ENCODE measurements around the gene SCGB3A2. TPM values are rescaled to one million over a fixed set of nuclear protein-coding genes. Genes with fewer than 3 reads are reported as not detected.

The SCGB3A2 gene
- total and polyA plus RNA-seq, 2 donors (not counting 1 experiment from before 2014, with no cell fraction given) = not detected

GRCh38 chr5:147892696-147893296 is 14.3 kb downstream of the SCGB3A2 start:
- Mint-ChIP-seq H3K27ac (no peak overlapping the region), H3K27me3 (peaks cover 3% of the 10 kb centered on the region), H3K9me3 (ENCODE audit: insufficient read depth) (no peaks in the 10 kb centered on the region), H3K4me1 (no peaks in the 10 kb centered on the region), H3K4me3 (no peak overlapping the region)
- H3K79me2 ChIP-seq (ENCODE audit: control insufficient read depth, insufficient read depth, low read length) = no peaks in the 10 kb centered on the region
- H3K9me3 ChIP-seq (ENCODE audit: control extremely low read depth in 1 of 3, control insufficient read depth in 2 of 3, insufficient read depth in 1 of 3, low read length in 2 of 3) = no peaks in the 10 kb centered on the region
- no peak overlapping the region for H3K27ac ChIP-seq (ENCODE audit: low read length in 2 of 2)
- no peak overlapping the region for H3K9ac ChIP-seq (ENCODE audit: low read length)
- H2AFZ ChIP-seq (ENCODE audit: insufficient read depth, low read depth, low read length, poor library complexity, severe bottlenecking) = no peak overlapping the region
- WGBS (ENCODE audit: insufficient coverage) = 50% methylated on average over 1 of the region's 3 CpGs
- no peaks in the 10 kb centered on the region for H4K20me1 ChIP-seq (ENCODE audit: control insufficient read depth, insufficient read depth, low read length, poor library complexity, severe bottlenecking)
- ATAC-seq (ENCODE audit: low read depth) = no peak
- ChIA-PET POLR2A (no interaction called here), CTCF (no interaction called here)
- intact Hi-C loops (cut with micrococcal nuclease) = no loop called here
- no peak for DNase-seq
- H3K4me2 ChIP-seq (replicated peaks; ENCODE audit: low read depth, low read length, poor library complexity, severe bottlenecking) = no peak overlapping the region
- peaks cover 0 to 2% (median 0%) of the 10 kb centered on the region in 4 experiments for H3K27me3 ChIP-seq (replicated peaks in 1 of 4; ENCODE audit: control extremely low read depth in 1 of 4, control insufficient read depth in 3 of 4, insufficient read depth in 4 of 4, low read length in 3 of 4)
- no peaks in the 10 kb centered on the region for H3K4me1 ChIP-seq (ENCODE audit: control insufficient read depth in 2 of 2, insufficient read depth in 2 of 2, low read length in 2 of 2)
- no peaks in the 10 kb centered on the region for H3K36me3 ChIP-seq (replicated peaks in 1 of 2; ENCODE audit: control extremely low read depth in 1 of 2, control insufficient read depth in 1 of 2, extremely low read depth in 1 of 2, insufficient read depth in 2 of 2, low read length in 1 of 2)
- H3K4me3 ChIP-seq (ENCODE audit: control extremely low read depth in 1 of 5, extremely low read depth in 1 of 5, insufficient read depth in 1 of 5, low read depth in 2 of 5, low read length in 4 of 5) = no peak overlapping the region
- TF ChIP-seq CTCF (IDR thresholded peaks at IDR 0.05) (no peak), EZH2 (IDR thresholded peaks at IDR 0.05; ENCODE audit: borderline replicate concordance, insufficient read depth, low read depth, low read length, poor library complexity, severe bottlenecking) (no peak)

GRCh38 chr5:147893820-147894219 is 15.3 kb downstream of the SCGB3A2 start:
- H3K36me3 ChIP-seq (replicated peaks in 1 of 2; ENCODE audit: control extremely low read depth in 1 of 2, control insufficient read depth in 1 of 2, extremely low read depth in 1 of 2, insufficient read depth in 2 of 2, low read length in 1 of 2) = no peaks in the 10 kb centered on the region
- Mint-ChIP-seq H3K9me3 (ENCODE audit: insufficient read depth) (no peaks in the 10 kb centered on the region), H3K27me3 (peaks cover 7% of the 10 kb centered on the region), H3K4me3 (no peak overlapping the region), H3K4me1 (no peaks in the 10 kb centered on the region), H3K27ac (no peak overlapping the region)
- H3K79me2 ChIP-seq (ENCODE audit: control insufficient read depth, insufficient read depth, low read length) = no peaks in the 10 kb centered on the region
- TF ChIP-seq EZH2 (IDR thresholded peaks at IDR 0.05; ENCODE audit: borderline replicate concordance, insufficient read depth, low read depth, low read length, poor library complexity, severe bottlenecking) (no peak), CTCF (IDR thresholded peaks at IDR 0.05) (no peak)
- CTCF ChIA-PET = no interaction called here
- no peak overlapping the region for H3K9ac ChIP-seq (ENCODE audit: low read length)
- POLR2A ChIA-PET = no interaction called here
- no CpG with 5 or more reads among the region's 2 CpGs for WGBS (ENCODE audit: insufficient coverage)
- H2AFZ ChIP-seq (ENCODE audit: insufficient read depth, low read depth, low read length, poor library complexity, severe bottlenecking) = no peak overlapping the region
- intact Hi-C loops (cut with micrococcal nuclease) = no loop called here
- no peak overlapping the region for H3K27ac ChIP-seq (ENCODE audit: low read length in 2 of 2)
- no peak overlapping the region for H3K4me3 ChIP-seq (ENCODE audit: control extremely low read depth in 1 of 5, extremely low read depth in 1 of 5, insufficient read depth in 1 of 5, low read depth in 2 of 5, low read length in 4 of 5)
- H3K4me1 ChIP-seq (ENCODE audit: control insufficient read depth in 2 of 2, insufficient read depth in 2 of 2, low read length in 2 of 2) = no peaks in the 10 kb centered on the region
- DNase-seq (no peak), ATAC-seq (ENCODE audit: low read depth) (no peak)
- H3K9me3 ChIP-seq (ENCODE audit: control extremely low read depth in 1 of 3, control insufficient read depth in 2 of 3, insufficient read depth in 1 of 3, low read length in 2 of 3) = no peaks in the 10 kb centered on the region
- no peak overlapping the region for H3K4me2 ChIP-seq (replicated peaks; ENCODE audit: low read depth, low read length, poor library complexity, severe bottlenecking)
- H4K20me1 ChIP-seq (ENCODE audit: control insufficient read depth, insufficient read depth, low read length, poor library complexity, severe bottlenecking) = no peaks in the 10 kb centered on the region
- H3K27me3 ChIP-seq (replicated peaks in 1 of 4; ENCODE audit: control extremely low read depth in 1 of 4, control insufficient read depth in 3 of 4, insufficient read depth in 4 of 4, low read length in 3 of 4) = peaks cover 0 to 2% (median 0%) of the 10 kb centered on the region in 4 experiments

All from B cell (primary cell).